ENCODE measurements around the gene NKAIN2.

DNA sequence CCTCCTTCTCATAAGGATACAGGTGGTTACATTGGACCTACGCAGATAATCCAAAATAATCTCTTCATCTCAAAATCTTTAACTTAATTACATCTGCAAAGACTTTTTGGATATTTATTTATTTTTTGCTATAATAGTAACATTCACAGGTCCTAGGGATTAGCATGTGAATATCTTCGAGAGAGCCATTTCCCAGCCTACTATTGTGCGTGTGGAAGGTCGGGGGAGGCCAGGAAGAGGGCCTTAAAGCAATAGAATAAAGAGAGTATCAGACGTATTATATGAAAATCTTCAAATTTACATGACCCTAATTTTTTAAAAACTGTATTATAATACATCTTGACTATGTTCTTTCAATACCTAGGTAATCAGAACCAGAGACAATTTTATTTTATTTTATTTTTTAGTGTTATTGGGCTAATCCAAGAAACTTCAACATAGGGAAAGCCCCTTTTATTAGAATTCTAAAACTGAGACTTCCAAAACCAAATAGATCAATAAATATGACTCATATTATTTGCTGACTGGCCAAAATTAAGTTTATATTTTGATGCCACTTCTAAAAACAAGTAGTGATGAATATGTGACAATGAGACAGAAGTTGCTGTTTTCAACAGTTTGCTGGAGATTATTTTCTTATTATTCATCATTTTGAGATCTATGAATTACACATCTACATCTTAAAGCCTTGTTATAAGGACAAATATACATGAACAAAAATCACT, 536.1 kb downstream of the NKAIN2 start:
- TF ChIP-seq, protein P1, sequence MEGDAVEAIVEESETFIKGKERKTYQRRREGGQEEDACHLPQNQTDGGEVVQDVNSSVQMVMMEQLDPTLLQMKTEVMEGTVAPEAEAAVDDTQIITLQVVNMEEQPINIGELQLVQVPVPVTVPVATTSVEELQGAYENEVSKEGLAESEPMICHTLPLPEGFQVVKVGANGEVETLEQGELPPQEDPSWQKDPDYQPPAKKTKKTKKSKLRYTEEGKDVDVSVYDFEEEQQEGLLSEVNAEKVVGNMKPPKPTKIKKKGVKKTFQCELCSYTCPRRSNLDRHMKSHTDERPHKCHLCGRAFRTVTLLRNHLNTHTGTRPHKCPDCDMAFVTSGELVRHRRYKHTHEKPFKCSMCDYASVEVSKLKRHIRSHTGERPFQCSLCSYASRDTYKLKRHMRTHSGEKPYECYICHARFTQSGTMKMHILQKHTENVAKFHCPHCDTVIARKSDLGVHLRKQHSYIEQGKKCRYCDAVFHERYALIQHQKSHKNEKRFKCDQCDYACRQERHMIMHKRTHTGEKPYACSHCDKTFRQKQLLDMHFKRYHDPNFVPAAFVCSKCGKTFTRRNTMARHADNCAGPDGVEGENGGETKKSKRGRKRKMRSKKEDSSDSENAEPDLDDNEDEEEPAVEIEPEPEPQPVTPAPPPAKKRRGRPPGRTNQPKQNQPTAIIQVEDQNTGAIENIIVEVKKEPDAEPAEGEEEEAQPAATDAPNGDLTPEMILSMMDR (tag by site-specific recombination; IDR thresholded peaks at IDR 0.05), result no peak
- TF ChIP-seq, protein P2, sequence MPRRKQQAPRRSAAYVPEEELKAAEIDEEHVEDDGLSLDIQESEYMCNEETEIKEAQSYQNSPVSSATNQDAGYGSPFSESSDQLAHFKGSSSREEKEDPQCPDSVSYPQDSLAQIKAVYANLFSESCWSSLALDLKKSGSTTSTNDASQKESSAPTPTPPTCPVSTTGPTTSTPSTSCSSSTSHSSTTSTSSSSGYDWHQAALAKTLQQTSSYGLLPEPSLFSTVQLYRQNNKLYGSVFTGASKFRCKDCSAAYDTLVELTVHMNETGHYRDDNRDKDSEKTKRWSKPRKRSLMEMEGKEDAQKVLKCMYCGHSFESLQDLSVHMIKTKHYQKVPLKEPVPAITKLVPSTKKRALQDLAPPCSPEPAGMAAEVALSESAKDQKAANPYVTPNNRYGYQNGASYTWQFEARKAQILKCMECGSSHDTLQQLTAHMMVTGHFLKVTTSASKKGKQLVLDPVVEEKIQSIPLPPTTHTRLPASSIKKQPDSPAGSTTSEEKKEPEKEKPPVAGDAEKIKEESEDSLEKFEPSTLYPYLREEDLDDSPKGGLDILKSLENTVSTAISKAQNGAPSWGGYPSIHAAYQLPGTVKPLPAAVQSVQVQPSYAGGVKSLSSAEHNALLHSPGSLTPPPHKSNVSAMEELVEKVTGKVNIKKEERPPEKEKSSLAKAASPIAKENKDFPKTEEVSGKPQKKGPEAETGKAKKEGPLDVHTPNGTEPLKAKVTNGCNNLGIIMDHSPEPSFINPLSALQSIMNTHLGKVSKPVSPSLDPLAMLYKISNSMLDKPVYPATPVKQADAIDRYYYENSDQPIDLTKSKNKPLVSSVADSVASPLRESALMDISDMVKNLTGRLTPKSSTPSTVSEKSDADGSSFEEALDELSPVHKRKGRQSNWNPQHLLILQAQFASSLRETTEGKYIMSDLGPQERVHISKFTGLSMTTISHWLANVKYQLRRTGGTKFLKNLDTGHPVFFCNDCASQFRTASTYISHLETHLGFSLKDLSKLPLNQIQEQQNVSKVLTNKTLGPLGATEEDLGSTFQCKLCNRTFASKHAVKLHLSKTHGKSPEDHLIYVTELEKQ (tag by site-specific recombination; IDR thresholded peaks at IDR 0.05; ENCODE audit: borderline replicate concordance), result no peak
- TF ChIP-seq ZNF629 (tag by site-specific recombination; IDR thresholded peaks at IDR 0.05), result no peak
- TF ChIP-seq ZNF121 (tag by site-specific recombination; IDR thresholded peaks at IDR 0.05), result no peak
- no peak for TF ChIP-seq ZBTB20 (tag by site-specific recombination; IDR thresholded peaks at IDR 0.05)
- no peak for TF ChIP-seq ZBTB7A (tag by site-specific recombination; IDR thresholded peaks at IDR 0.05; ENCODE audit: low read depth)
- no peak for TF ChIP-seq YY1 (tag by site-specific recombination; IDR thresholded peaks at IDR 0.05)
- TF ChIP-seq OSR2 (tag by site-specific recombination; IDR thresholded peaks at IDR 0.05), result no peak
- TF ChIP-seq ZNF341 (tag by site-specific recombination; IDR thresholded peaks at IDR 0.05; ENCODE audit: low read depth), result no peak
- no peak for TF ChIP-seq ZNF274 (IDR thresholded peaks at IDR 0.05; ENCODE audit: low read length)
- no peak for TF ChIP-seq ZNF274 (tag by site-specific recombination; IDR thresholded peaks at IDR 0.05; ENCODE audit: borderline replicate concordance)
- TF ChIP-seq ZNF366 (tag by site-specific recombination; conservative IDR thresholded peaks at IDR 0.05), result no peak
